GM18517 (cell line): ENCODE measurements around the gene PDE3A.

ENCODE experiments used
- ATAC-seq: cut with Tn5 transposase; IDR thresholded peaks from one replicate; pipeline ENCODE4 v1.9.1; 2021; ENCODE audit warnings: mild to moderate bottlenecking, moderate library complexity; ENCODE audit not compliant: unreplicated experiment

PDE3A gene

DNA sequence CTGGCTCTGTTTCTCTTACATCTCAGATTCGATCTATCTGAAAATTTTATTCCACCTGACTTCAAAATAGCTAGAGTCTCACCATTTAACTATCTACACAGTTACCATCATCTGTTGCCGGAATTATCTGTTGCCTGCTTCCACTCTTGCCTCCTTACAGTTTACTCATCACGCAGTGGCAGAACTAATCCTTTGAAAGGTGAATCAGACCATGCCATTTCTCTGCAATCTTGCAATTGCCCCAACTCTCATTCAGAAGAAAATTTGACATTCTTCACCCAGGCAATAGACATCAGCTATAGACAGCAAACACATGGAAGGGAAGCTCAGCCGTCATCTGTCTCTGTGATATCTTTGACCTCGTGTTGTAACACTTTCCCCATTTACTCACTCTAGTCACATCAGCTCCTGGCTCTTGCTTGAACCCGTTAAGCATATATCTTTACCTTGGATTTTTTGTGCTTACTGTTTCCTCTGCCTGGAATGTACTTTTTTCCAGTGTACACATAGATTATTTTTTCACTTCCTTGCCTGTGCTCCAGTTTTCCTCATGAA lies 85.5 kb downstream of the PDE3A start:
- ATAC-seq: no peak

DNA sequence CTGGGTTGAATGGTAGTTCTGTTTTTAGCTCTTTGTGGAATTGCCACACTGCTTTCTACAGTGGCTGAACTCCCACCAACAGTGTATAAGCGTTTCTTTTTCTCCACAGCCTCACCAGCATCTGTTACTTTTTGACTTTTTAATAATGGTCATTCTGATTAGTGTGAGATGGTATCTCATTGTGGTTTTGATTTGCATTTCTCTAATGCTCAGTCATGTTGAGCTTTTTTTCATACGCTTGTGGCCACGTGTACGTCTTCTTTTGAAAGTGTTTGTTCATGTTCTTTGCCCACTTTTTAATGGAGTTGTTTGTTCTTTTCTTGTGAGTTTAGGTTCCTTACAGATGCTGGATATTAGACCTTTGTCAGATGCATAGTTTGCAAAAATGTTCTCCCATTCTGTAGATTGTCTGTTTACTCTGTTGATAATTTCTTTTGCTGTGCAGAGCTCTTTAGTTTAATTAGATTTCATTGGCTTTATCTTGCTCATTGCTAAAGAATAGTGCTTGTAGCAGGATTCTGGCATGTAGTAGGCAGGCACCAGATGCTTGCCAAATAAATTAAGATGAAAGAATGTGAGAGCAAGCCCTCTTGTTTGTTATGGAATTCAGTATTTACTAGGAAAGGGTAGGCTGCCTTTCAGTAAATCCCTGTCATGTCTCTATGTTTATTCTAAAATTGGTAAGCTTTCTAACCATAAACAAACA lies 86.8 kb downstream of the PDE3A start:
- no peak for ATAC-seq

DNA sequence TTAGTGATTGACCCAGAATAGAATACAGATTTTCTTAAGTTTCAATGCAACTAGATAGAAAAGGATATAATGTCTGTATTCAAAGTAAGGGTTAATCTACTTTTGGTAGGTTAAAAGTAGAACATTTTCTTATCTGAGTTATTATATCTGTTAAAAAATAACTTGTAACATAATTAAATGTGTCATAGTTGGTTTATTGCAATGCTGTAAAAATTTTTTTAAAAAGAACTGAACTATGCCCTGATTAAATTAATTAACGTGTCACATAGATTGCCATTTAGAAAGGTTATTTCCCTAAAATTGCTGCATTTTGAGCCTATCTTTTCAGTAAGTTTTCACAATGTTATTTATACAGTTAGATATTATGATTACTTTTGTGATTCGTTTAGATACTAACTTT lies 89.2 kb downstream of the PDE3A start:
- no peak for ATAC-seq

DNA sequence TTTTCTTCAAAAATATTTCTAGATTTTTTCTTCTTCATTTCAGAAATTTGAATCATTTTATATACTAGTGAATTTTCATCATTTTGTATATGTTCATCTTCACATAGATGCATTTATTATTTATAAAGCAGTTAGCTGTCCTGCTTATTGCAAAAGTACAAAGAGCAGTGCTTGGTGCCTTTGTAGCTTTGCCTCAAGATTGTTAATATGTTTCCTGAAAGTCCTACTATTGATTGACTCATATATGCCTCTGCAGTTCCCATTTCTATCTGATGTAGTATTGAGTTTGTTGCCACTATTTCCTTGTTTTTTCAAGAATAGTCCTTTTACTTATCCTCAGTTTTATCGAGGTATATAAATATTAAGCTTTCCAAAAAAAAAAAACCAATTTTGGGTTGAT lies 89.7 kb downstream of the PDE3A start:
- ATAC-seq: no peak

DNA sequence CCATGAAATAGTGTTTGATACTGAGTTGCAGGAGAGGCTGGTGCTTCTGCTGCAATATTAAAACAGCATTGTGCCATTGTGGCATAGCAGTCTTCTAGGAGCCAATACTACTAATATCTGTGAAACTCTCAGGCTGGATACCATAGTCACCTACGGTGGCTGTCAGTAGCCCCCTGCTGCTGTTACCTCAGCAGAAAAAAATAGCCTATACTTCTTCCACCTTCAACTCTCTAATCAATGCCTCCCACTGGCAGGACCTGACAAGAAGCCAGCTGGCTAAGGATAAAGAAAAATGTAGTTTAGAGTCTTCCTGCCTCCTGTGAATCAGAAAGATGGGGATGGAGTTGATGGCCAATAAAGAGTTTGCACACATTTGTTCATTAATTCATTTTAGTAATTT lies 91.6 kb downstream of the PDE3A start:
- no peak for ATAC-seq

DNA sequence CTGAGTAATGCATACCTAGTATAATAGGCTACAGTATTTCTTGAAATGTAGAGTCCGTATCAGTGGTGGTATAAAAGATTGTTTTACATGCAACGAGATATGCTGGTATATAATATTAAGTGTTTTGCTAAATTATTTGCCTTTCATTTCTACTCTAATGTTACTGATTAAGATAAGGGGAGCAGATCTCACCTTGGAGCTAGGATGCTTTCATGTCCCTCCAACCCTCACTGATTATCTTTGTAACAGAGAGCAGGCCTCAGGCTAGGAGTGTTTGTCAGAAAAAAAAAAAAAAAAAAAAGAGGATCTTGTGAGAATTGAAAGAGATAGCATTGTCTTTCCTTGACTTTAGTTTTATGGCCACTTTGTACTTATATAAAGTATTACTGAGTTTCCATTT lies 92.6 kb downstream of the PDE3A start:
- ATAC-seq: no peak

DNA sequence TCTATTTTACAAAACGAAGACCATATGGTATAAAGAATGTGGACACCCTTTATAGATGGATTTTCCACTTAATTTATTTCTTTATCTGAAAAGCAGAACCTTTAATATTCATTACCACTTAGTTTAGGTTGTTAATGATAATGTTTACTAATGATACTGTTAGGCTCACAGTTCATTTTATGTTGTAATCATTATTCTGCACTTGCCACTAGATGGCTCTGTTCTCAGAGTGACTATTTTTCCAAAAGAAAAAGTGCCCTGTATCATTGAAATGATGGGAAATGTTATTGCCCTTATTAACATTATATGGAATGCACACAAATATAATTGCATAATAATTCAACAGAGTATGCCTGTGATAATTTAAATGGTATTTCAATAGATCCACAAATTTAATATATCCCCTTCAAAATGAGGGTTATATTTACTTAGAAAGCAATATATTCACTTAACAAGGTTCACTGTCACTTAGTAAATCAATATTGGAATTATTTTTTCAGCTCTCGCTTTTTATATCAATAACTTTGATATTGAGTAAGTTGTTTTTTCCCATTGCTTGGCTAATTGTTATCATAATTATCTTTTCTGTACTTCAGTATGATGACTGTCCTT lies 95.7 kb downstream of the PDE3A start:
- ATAC-seq: no peak

DNA sequence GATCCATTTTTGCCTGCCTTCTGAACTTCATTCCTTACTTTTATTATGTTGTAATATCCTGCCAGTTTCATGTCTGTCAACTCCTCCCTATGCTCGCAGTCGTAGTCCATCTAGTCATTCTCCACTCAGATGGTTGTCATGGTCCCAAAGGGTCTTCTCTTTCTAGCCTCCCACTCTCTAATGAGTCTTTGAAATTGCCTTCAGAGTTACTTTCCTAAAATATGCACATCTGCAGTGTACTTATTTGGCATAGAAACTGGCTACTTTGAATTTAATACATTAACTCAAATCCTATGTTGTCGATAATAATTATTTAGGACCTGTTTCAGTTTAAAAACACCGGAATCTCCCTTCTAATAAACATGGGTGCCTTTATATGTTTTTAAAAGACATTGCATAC lies 101.0 kb downstream of the PDE3A start:
- no peak for ATAC-seq

DNA sequence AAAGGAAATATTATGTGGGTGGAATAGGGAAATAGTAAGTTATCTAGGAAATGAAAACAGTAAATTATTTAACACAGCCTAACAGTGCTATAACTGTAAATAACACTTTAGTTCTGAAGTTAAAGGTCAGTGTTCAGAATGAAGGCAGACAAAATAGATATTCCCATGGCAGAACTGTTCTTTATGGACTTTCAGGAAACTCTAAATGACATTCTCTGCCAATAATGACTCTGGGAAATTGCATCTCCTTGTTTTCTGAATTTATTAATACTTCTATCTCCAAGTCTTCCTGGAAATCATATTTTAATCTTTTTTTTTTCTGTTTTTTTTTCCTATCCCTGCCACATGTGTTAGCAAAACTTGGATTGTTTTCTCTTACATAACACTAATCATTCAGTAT lies 101.4 kb downstream of the PDE3A start:
- no peak for ATAC-seq

DNA sequence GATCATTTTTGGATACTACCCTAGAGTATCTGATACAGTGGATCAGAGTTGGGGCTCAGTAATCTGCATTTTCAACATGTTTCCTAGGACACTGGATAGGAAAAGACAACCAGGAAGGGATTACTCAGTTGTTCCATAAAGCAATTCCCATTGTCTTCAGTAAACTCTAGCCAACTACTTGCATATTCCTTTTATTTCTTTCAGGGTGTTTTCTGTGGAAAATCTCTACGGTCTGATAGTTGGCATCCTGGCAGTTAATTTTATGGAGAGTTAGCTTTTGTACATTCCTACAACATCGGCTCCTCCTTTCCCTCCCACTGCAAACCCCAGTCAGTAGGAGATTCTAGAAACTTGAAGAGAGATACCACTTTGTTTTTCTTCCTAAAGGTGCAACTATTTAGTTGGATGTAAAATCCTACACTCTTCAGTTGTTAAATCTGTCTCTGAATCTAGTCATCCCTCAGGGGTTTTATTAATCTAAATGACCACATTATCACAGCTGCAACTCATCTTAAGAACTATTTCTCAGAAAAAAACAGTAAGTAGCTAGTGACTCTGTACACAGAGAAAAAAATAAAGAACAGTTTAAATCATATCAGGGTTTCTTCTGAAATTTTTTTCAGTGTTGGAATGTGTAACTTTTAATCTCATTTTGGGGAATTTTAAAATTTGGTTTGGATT lies 103.9 kb downstream of the PDE3A start:
- ATAC-seq: no peak

DNA sequence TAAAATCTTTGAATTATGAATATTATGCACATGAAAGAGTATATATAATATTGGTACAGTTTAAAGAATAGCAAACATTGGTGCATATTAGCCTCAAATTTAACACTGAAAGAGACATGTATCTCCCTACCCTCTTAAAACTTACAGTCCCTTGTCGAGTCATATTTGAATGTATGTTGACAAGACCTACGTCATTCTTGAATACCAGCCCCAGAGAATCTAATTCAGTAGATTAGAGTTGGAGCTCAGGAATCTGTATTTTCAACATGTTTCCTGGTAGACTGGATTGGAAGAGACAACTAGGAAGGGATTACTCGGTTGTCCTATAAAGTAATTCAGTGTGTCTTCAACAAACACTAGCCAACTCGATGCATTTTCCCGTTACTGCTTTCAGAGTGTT lies 104.8 kb downstream of the PDE3A start:
- no peak for ATAC-seq

DNA sequence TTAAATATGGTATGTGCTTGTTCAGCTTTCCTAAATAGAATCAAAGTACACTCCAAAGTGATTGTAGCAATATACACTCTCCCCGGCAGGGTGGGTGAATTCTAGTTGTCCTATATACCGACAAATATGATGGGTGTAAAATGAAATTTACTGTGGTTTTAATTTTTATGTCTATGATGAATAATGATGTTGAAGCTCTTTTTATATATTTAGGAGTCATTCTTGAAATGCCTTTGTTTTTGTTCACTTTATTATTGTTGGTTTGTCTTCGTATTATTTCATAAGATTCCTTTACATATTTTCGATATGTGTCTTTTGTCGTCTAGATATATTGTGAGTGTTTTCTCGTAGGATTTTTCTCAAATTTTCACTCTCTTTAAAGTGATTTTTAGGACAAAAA lies 105.7 kb downstream of the PDE3A start:
- ATAC-seq: no peak

DNA sequence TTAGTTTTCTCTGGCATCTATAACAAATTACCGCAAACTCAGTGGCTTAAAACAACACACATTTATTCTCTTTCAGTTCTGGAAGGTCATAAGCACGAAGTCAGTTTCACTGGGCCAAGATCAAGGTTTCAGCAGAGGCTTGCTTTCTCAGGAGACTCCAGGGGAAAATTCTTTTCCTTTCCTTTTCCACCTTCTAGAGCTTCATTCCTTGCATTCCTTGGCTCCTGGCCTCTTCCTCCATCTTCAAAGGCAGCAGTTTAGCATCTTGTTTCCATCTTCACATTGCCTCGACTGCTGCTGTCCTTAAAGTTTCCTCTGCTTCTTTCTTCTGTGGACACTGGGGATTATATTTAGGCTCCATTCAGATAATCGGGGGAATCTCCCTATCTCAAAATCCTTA lies 106.1 kb downstream of the PDE3A start:
- no peak for ATAC-seq

DNA sequence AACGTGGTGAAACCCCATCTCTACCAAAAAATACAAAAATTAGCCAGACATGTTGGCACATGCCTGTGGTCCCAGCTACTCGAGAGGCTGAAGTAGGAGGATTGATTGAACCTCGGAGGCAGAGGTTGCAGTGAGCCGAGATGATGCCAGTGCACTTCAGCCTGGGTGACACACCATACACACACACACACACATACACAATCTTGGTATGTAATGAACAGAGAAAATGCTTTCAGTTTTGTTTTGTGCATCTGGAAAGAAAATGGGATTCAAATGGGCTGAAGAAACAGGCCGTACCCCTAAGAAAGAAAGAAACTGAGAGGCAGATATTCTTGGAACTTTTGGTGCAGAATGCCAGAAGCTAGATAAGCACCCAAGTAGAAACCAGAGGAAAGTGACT lies 107.2 kb downstream of the PDE3A start:
- ATAC-seq: no peak

DNA sequence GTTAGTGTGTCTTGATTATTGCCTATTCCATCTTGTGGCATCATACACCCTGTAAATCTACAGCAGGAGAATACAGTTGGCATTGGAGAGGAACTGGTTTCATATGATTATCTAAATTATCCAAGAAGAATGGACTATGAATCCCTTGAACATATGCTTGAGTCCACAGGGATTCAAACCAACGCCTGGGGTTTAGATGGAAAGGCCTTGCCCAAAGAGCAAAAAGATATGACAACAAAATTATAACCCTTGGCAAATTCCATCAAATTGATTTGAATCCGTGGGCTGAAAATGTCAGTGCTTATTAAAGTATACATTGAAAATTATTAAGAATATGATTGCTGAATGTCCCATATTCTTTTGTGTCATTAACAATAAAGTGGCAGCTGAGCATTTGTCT lies 108.2 kb downstream of the PDE3A start:
- no peak for ATAC-seq

DNA sequence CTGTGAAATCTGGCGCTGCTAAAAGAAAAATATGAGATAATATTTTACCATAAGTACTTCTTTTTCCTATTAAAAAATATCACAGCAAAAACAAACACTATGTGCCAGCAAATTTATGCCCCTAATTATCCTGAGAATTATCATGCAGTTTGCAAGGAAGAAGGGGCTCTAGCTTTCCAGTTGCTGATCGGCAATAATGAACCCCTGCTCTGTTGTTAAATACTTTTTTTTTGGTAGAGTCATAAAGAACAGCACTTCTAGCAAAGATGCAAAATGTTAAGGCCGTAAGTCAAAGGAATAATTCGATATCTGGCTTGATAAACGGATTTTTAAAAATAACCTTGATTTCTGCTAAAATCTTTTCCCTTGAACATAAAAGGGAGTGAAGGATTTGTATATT lies 108.9 kb downstream of the PDE3A start:
- no peak for ATAC-seq

DNA sequence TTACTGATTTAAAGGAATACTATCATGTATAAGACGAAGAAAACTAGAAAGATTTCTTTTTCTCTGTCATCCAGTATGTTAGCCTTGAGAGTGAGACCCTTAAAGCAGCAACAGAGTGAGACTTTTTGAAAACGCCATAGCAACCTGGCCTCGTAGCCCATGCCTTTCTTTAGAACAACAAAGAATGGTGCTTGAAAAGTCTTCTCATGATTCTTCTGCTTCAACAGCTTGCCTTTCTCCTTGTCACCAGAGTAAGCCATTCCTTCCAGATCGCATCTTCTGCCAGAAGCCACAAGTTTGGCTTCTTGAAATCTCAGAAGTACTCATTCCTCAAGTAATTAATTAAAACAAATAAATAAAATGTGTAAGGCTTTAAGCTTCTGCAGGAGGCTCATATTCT lies 109.3 kb downstream of the PDE3A start:
- no peak for ATAC-seq

DNA sequence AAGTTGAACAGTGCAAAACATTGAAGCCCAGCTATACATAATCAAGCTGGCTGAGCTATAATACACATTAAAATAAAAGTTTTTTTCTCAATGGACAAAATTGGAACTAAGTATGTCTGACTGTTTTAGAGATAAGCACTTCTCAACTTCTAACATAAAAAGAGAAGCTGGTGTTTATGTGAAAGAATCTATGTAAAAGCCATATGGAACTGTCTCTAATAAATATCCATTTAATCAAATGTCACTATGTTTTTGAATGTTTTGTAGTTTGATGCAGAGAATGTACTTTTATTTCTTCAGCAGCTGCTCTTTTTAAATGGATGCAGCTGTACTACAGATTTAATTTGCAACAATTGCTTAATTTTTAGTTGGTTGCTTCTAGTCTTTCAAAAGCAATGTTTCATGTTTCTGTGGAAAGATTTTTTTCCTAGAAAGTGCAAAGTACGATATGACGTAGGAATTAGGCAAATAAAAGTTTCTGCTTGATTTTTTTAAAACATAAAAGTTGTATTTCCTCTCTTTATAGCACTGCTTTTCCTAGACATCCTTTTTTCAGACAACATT lies 114.2 kb downstream of the PDE3A start:
- no peak for ATAC-seq

DNA sequence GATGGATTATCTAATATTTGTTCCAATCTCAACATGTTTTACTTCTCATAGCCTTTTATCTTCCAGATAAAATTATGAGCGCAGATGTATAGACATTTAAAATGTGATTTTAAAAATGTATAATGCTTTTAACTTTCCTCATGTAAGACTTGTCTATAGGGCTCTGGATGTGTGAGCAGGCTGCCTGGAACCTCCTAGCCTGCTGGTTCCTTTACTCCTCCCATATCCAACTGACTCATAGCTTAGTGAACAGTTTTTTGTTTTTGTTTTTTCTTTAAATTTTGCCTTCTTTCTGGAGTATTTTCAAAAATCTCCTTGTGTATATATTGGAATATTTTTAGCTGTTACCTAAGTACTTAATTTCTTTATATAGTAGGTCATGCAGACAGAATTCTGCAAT lies 115.4 kb downstream of the PDE3A start:
- no peak for ATAC-seq

DNA sequence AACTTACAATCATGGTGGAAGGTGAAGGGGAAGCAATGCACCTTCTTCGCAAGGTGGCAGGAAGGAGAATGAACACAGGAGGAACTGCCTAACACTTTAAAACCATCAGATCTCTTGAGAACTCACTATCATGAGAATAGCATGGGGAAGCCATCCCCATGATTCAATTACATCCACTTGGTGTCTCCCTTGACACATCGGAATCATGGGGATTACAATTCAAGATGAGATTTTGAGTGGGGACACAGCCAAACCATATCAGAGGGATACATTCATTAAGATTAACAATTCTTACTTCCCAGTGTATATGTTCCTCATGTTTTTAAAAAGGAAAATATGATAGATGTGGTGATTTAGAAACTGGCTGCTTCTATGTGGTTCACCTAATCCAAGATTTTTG lies 117.9 kb downstream of the PDE3A start:
- ATAC-seq: no peak

DNA sequence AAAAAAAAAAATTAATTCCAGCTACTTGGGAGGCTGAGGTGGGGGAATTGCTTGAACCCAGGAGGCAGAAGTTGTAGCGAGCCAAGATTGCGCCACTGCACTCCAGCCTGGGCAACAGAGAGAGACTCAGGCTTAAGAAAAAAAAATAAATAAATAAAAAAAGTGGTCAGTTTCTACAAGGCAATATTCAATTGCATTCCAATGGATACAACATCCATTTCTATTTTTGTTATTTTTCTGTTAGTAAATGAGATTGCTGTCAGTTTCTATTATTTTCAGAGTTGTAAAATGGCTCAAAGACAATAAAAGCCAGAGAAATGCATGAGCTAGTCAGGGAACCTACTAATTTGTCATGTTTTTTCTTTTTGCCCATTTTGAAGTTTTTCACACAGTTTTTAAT lies 119.2 kb downstream of the PDE3A start:
- no peak for ATAC-seq

DNA sequence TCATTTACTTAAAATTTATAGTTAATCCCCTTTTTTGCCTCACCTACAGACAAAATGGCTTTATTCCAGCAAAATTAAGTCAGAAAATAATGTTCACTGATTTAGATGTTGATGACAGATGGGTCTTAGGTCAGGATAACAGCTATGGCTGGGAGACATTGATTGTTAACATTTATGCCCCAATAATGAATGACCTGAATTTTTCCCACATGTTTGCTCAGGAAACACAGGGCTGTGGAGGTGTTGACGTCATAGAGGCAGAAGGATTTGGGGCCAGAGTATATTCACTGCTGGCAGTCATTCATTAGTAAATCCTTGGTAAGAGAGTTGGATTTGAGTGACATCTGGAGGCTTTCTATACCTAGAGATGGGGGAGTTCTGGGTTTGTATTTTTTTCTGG lies 121.3 kb downstream of the PDE3A start:
- no peak for ATAC-seq
